GM18520 (cell line): Measurements from ENCODE around the gene RNF217.
"Not testable (repeated sequence)": the region's sequence is repeated elsewhere in the genome, so short reads cannot be mapped to it uniquely, and the experiment has no call there.

ENCODE experiments used
- ATAC-seq: cut with Tn5 transposase; IDR thresholded peaks from one replicate; pipeline ENCODE4 v1.9.1; 2021; ENCODE audit not compliant: unreplicated experiment

RNF217 gene, protein sequence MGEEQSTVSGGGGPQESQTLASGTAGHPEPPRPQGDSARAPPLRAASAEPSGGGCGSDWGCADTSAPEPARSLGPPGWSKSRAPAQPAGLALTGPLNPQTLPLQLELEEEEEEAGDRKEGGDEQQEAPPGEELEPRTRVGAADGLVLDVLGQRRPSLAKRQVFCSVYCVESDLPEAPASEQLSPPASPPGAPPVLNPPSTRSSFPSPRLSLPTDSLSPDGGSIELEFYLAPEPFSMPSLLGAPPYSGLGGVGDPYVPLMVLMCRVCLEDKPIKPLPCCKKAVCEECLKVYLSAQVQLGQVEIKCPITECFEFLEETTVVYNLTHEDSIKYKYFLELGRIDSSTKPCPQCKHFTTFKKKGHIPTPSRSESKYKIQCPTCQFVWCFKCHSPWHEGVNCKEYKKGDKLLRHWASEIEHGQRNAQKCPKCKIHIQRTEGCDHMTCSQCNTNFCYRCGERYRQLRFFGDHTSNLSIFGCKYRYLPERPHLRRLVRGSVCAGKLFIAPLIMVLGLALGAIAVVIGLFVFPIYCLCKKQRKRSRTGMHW

DNA sequence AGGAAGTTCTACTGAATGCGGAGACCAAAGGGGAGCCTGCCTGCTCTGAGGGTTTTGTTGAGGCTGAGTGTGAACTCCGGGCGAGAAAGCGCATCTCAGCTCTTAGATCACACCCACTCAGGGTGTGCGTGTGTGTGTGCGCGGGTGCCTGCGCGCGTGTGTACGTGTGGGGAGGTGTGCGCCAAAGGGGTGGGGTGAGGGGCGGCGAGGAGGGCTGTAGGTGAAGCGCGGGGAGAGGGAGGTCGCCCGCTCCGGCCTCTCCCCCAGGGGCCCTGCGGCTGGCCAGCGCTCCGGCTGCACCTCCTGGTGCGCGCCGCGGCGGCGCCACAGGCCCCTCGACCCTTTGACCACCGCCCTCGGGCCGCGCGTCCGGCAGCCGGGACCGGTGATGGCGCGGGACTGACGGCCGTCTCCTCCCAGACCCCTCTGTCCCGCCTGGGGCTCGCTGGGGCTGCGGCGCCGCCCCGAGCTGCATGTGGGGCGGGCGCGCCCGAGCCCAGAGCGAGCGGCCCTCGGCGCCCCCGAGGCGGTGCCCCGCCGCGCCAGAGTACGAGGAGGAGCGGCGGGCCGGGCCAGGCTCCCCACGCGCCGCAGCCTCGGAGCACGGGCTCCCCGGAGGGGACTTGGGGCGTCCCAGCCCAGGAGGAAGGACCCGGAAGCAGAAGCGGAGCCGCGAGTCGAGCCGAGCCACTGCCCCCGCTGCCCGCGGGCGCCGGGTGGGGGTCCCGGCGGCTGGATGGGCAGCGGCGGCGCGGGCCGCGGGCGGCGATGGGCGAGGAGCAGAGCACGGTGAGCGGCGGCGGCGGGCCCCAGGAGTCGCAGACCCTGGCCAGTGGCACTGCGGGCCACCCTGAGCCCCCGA is at the start of gene RNF217:
Gene RNF217 (plus strand): TSS at position 661 of the 862 bp plus-strand sequence. CDS start 108 bp downstream, at position 769.
- no peak for ATAC-seq

DNA sequence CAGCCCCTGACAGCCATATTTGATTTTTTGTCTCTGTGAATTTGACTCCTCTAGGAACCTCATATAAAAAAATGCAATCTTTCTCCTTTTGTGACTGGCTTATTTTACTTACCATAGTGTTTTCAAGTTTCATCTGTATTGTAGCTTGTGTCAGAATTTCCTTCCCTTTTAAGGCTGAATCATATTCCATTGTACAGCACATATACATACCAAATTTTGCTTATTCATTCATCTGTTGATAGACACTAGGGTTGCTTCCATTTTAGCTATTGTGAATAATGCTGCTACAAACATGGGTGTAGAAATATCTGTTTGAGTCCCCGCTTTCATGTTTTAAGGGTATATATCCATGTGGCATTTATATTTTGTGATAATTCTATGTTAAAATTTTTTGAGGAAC is 49.2 kb upstream of the RNF217 start:
- ATAC-seq = no peak

DNA sequence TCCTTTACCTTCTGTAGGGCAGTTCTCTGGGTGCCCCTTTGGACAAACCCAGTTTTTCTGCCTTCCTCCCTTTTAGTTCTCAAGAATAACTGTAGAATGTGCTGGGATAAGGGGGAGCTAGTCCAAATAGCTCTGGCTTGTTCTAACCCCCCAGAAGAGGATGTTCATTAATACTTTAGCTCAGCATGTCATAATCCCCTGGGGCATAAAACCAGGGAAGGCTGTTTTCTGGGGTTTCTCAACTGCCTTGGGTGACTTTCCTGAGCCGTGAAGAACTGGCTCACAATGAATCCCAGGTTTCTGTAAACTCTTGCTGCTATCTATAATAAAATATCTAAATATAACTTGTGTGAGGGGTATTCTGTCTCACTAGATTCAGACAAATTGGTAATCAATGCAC is 44.5 kb upstream of the RNF217 start:
- no peak for ATAC-seq

DNA sequence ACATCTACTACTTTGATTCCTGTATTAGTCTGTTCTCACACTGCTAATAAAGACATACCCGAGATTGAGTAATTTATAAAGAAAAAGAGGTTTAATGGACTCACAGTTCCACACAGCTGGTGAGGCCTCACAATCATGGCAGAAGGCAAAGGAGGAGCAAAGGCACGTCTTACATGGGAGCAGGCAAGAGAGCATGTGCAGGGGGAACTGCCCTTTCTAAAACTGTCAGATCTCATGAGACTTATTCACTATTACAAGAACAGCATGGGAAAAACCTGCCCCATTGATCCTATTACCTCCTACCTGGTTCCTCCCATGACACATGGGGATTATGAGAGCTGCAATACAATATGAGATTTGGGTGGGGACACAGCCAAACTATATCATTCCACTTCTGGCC is 42.5 kb upstream of the RNF217 start:
- not testable (repeated sequence) for ATAC-seq

DNA sequence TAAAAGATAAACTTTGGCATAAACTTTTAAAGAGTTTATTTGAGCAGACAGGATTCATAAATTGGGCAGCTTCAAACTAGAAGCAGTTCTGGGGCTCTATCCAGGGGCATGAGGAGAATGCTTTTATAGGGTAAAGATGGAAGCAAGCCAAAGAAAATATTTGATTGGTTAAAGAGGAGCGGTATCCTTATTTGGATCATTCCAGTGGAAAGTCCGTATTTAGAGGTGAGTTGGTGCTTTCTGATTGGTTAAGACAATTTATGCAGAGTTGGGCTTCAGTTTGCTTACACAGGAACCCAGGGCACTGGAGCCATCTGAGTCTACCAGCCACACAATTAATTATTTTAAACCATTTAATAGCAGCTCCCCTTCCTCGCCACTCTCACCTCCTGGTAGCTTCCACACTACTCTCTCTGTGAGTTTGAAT is 37.9 kb upstream of the RNF217 start:
- no peak for ATAC-seq

DNA sequence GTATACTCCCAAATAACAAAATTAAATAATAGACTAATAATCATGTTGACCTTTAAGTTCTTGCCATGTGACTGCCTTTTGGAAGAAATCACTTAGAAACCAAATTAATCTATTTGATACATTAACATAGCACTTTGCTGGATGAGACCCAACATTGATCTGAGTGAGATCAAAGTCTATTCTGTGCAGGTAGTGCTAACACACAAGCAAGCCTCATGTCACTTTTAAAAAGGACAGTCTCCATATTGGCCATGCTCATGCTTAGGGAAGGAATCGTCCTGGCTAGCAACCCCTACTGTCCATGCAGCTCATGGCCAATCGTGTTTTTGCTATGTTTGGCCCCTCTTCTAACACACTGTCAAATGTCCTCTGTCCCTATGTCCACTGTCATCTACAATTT is 35.8 kb upstream of the RNF217 start:
- ATAC-seq = no peak

DNA sequence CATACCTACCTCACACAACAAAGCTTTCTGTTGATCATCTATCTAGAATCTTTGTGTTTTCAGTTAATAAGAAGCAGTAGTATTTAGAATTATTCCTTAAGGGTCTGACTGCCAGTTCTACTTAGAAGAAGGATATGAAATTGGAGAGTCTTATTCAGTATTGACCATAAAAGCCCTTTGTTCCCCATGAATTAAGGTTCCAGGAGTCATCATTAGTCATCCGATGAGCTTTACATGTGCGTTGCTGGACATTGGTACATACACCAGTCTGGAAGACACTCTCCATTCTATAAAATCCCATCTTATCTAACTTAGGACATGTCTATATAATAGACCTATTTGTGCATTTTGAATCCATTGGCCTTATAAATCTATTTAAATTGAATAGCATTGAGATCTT is 34.4 kb upstream of the RNF217 start:
- no peak for ATAC-seq

DNA sequence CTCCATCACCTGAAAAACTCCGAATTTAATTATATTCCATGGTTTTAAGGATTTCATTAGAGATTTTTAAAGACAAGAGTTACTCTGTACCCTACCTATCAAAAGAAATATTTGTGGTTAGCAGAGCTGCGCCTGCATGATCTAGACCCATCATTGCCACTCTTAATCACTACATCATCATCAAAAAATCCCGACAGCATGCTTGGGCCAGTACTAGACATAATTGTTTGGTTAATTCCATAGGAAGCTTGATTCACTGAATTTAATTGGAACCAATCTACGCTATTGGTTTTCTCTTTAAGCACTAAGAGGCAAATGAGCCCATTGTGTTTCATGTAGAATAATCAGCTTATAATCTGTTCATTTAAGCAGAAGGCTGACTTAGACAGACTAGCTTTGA is 33.4 kb upstream of the RNF217 start:
- ATAC-seq = no peak

DNA sequence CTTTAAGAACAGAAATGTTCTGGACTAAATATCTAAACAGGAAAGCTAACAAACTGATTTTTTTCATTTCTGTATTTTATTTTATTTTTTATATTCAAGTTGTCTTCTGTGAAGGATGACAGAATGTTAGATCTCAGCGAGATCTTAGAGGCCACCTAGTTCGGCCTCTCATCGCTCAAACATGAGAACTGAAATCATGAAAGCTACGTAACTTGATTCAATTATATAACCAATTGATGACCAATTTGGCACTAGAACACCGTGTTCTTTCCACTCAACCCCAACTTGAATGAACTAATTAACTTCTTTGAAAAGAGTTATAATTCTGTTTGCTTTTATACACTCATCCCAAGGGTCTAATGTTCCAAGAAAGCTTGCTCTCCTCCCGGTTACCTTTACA is 24.6 kb upstream of the RNF217 start:
- ATAC-seq = no peak

DNA sequence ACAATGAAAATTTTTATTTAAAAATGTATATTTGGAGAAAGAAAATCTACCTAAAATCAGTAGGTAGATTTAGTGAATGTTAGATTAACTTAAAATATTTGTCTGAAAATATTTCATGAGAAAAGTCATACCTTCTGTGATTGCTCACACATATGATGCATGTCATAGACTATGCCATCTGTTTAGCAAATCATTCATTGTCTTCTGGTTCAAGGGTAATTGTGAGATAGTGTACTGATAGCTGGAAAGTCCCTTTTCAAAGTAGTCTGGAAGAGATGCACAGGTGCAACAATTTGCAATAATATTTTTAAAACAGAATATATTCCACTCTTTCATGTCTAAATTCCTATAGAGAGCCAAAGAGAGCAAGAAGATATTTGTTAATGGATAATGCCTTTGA is 21.0 kb upstream of the RNF217 start:
- ATAC-seq = no peak

DNA sequence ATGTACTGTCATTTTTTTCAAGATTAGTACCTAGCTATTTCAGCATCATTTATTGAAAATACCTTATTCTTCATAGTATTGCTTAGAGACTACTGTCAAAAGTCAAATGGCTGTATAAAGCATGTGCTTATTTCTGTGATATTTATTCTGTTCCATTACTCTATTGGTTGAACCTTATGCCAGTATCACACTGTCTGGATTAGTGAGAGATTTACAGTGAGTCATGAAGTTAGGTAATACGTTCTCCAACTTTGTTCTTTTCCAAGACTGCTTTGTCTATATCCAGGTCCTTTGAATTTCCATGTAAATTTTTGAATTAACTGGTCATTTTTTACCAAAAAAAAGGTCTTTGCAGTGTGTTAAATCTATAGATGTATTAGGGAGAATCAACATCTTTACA is 18.6 kb upstream of the RNF217 start:
- ATAC-seq = no peak

DNA sequence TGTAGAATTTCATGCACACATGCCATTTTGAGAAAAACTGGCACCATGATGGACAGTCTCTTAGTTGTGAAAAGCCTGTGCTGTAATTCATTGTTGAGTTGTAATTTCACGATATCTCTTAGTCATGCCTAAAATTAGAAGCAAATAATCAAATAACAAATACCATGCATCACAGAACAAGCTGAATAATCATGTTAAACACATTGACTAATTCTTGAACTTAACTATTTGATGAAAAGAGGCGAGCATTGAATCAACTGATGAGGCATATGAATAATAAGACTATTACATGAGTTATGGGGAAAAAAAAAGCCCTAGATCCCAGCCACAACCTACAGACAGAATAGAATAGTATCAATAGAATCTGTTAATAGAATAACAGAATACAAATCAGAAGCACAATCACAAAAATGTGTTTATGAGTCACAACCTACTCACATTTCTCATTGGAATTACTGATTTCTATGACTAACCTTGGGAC is 14.2 kb upstream of the RNF217 start:
- no peak for ATAC-seq

DNA sequence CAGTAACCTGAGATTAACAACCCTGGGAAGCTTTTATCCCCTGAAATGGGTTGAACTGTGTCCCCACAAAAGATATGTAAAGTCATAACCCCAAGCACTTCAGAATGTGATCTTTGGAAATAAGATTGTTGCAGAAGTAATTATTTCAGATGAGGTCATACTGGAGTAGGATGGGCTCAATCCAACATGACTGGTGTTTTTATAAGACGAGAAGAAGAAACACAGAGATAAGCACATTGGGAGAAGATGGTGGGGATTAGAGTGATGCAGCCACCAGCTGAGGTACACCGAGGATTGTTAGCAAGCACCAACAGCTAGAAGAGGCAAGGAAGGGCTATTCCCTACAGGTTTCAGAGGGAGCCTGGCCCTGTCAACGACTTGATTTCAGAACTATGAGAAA is 12.5 kb upstream of the RNF217 start:
- no peak for ATAC-seq

DNA sequence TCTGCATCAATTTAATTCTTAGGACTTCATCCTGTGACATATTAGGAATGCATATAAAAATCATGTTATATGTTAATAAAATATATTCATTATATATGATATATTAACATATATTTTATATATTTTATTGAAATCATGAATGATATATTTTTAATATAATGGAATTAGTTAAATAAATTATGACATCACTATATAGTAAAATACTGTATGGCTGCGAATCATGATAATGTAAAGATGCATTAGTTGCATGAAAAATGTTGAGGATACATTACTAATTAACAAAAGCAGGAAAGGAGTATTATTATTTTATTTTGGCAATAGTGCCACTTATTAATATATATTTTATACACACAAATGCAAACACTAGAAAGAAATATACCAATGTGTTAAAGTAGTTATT is 8.4 kb upstream of the RNF217 start:
- no peak for ATAC-seq

DNA sequence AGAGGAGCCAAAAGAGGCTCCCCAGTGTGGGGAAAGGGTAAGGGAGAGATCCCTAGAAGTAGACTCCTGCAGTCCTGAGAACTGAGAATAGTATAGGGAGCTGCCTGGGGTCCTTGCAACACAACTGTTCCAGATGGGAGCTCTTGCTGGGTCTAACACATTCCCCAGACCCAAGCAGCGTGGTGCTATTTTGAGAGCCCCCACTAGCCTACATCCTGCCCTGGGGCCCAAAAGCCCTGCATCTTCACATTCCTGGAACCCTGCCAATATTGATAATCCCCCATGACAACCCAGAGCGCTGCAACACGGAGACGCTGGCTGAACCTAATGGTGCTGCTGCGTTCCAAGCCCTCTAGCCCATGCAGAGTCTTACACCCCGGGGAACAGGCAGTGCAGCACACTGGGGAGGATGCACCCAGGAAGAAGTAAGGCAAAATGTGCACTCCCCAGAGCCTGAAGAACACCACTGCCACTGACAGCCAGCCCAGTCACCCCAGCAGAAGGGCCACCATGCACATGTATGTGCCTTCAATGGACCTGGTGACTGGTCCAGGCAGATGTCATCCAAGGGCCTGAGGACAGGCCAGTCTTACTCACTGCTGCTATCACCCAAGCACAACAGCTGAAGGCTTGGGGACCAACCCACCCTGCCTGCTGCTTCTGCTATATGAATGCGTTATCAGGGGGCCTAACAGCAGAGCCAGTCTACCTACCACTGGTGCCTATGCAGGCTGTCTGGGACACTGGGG is 7.0 kb upstream of the RNF217 start:
- ATAC-seq = no peak

DNA sequence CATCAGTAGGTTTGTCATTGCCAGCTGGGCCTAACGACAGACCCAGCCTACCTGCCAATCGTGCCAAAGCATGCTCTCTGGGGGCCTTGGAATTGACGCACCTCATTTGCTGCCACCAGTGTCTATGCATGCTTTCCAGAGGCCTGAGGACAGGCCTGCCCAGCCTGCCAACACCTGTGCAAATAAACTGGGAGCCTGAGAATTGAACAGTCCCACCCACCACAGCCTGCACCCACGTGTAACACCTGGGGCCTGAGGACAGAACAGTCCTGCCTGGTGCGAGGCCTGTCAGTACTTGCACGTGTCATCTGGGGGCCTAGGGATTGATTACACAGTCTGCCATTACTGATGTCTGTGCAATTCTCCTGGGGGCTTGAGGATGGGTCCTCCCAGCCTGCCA is 6.2 kb upstream of the RNF217 start:
- ATAC-seq = no peak

DNA sequence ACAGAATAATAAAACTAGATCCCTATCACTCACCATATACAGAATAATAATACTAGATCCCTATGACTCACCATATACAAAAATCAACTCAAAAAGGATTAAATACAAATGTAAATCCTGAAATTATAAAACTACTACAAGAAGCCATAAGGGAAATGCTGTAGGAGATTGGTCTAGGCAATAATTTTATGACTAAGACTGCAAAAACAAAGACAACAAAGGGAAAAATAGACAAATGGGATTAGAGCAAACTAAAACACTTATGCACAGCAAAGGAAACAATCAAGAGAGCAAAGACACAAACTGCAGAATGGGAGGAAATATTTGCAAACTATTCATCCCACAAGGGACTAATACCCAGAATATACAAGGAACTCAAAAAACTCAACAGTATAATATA is 4.1 kb upstream of the RNF217 start:
- no peak for ATAC-seq

DNA sequence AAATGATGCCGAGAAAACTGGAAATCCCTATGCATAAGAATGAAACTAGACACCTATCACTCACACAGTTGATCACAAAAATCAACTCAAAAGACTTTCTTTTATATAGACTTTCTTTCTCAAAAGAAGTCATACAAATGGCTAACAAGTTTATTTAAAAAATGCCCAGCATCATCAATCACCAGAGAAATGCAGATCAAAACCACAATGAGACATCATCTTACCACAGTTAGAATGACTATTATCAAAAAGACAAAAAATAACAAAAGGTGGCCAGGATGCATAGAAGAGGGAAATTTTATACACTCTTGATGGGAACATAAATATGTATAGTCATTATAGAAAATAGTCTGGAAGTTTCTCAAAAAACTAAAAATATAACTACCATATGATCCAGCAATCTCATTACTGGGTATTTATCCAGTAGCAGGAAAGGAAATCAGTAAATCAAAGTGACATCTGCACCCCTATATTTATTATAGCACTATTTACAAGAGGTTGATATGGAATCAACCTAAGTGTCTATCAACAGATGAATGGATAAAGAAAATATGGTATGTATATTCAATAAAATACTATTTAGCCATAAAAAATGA is 3.4 kb upstream of the RNF217 start:
- ATAC-seq = no peak

DNA sequence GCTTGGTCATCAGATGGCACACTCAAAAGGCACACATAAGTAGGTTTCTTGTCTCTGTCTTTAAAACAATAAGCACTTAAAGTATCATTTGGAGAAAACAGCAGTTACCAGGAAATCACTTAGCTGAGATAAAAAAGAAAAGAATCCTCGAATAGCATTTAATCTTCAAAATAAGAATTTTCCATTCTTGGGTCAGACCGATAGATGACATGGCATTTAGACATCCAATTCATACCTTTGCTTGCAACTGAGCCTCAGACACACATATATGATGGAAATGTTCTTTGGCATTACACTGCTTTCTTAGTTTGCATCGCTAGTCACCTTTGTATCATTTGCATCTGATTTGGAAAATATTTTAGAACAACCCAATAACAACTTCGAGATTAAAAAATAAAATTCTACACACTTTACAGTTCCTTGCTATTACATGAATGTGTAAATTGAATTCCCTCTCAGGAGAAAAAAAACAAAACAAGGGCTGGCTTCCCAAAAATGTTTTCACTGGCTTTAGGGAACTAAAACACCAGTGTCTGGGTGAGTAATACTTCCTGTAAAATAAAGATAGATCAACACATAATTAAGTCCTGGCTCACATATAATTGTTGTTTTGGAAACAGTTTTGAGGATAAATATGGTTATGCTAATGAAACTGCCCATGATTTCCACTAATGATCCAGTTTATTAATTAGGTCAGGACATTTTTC is 1.3 kb upstream of the RNF217 start:
- ATAC-seq = no peak

DNA sequence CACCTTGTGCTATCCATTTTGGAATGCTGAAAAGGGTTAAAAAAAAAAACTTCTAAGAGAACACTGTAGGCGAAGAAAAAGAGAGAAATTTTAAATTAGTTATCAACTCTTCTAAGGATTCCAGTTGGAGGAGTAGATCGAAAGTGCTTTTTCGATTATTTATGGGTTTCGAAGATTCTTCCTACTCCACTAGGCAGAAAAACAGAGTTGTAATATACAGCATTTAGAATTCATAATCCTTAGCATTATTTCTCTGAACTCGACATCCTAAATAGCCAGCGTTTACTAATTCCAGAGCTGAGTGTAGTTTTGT is 817 bp upstream of the RNF217 start:
- no peak for ATAC-seq
